C4-2B (cell line): ENCODE results near the gene ERLEC1.

Experiments used
- CTCF ChIP-seq: fragments of 450-650 bp; conservative IDR thresholded peaks from 2 replicates; pipeline ENCODE4 v1.5.1; 2017; ENCODE audit warnings: mild to moderate bottlenecking
- ZFX ChIP-seq: fragments of 450-650 bp; IDR thresholded peaks from 2 replicates; pipeline ENCODE4 v1.6.1; 2017

DNA sequence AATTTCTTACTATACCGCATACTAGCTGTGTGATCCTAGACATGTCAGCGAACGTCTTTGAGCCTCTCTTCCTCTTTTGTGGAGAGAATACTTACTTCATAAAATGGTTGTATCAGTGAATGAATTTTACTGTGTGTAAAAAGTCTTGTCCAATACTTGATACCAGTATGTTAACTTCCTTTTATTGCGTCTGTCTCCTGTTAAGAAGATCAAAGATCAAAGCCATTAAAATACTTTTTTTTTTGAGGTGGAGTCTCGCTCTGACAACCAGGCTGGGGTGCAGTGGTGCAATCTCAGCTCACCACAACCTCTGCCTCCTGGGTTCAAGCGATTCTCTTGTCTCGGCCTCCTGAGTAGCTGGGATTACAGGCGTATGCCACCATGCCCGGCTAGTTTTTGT lies 33.2 kb downstream of the ERLEC1 start:
- TF ChIP-seq CTCF: no peak
- no peak for TF ChIP-seq ZFX
